ENCODE results near the gene ARHGEF7. TPM values are rescaled to one million over a fixed set of nuclear protein-coding genes. Genes with fewer than 3 reads are reported as not detected.

Gene ARHGEF7
- total and polyA plus RNA-seq, 2 experiments from 2014 or later, result 30.1 to 46.8 TPM

- DNase-seq (ENCODE audit: low spot score), result no peak
- H3K9me2 ChIP-seq (replicated peaks; ENCODE audit: insufficient read depth), result no peaks in the 10 kb centered on the region
- H3K4me3 ChIP-seq, result no peak overlapping the region
- no peak overlapping the region for H2AFZ ChIP-seq
- H3K79me2 ChIP-seq, result no peaks in the 10 kb centered on the region
- H3K9me3 ChIP-seq (ENCODE audit: low read depth), result no peaks in the 10 kb centered on the region
- no peaks in the 10 kb centered on the region for H3K4me1 ChIP-seq (ENCODE audit: insufficient read depth)
- H3K36me3 ChIP-seq (replicated peaks; ENCODE audit: insufficient read depth, low read depth), result no peaks in the 10 kb centered on the region
- H3K4me2 ChIP-seq, result no peak overlapping the region
- TF ChIP-seq EZH2phosphoT487 (IDR thresholded peaks at IDR 0.05; ENCODE audit: low read depth, severe bottlenecking, unreplicated experiment) (no peak), CTCF (IDR thresholded peaks at IDR 0.05; ENCODE audit: poor library complexity) (no peak), EZH2 (IDR thresholded peaks at IDR 0.05; ENCODE audit: borderline replicate concordance) (no peak)
- no peaks in the 10 kb centered on the region for H4K20me1 ChIP-seq (ENCODE audit: insufficient read depth, poor library complexity, severe bottlenecking)
- 82% methylated on average over 9 of the region's 9 CpGs for WGBS (ENCODE audit: low lambda C conversion rate, missing lambda C conversion rate)
- H3K27ac ChIP-seq, result no peak overlapping the region
- H3K27me3 ChIP-seq, result peaks cover 5% of the 10 kb centered on the region
These were observed 14.5 kb downstream of the ARHGEF7 start for GRCh38 chr13:111129465-111130115.

GRCh38 chr13:111130116-111130508 is 15.0 kb downstream of the ARHGEF7 start:
- DNase-seq (ENCODE audit: low spot score), result no peak
- H3K79me2 ChIP-seq, result no peaks in the 10 kb centered on the region
- no peak overlapping the region for H3K27ac ChIP-seq
- H4K20me1 ChIP-seq (ENCODE audit: insufficient read depth, poor library complexity, severe bottlenecking), result no peaks in the 10 kb centered on the region
- no peak overlapping the region for H2AFZ ChIP-seq
- no peak overlapping the region for H3K4me2 ChIP-seq
- H3K36me3 ChIP-seq (replicated peaks; ENCODE audit: insufficient read depth, low read depth), result no peaks in the 10 kb centered on the region
- H3K9me3 ChIP-seq (ENCODE audit: low read depth), result no peaks in the 10 kb centered on the region
- WGBS (ENCODE audit: low lambda C conversion rate, missing lambda C conversion rate), result 67% methylated on average over 5 of the region's 5 CpGs
- TF ChIP-seq EZH2 (IDR thresholded peaks at IDR 0.05; ENCODE audit: borderline replicate concordance) (no peak), EZH2phosphoT487 (IDR thresholded peaks at IDR 0.05; ENCODE audit: low read depth, severe bottlenecking, unreplicated experiment) (no peak), CTCF (IDR thresholded peaks at IDR 0.05; ENCODE audit: poor library complexity) (no peak)
- peaks cover 5% of the 10 kb centered on the region for H3K27me3 ChIP-seq
- no peaks in the 10 kb centered on the region for H3K9me2 ChIP-seq (replicated peaks; ENCODE audit: insufficient read depth)
- H3K4me3 ChIP-seq, result no peak overlapping the region
- no peaks in the 10 kb centered on the region for H3K4me1 ChIP-seq (ENCODE audit: insufficient read depth)

- peaks cover 5% of the 10 kb centered on the region for H3K27me3 ChIP-seq
- DNase-seq (ENCODE audit: low spot score), result no peak
- H3K4me3 ChIP-seq, result no peak overlapping the region
- no peaks in the 10 kb centered on the region for H3K4me1 ChIP-seq (ENCODE audit: insufficient read depth)
- H3K4me2 ChIP-seq, result no peak overlapping the region
- no peak overlapping the region for H3K27ac ChIP-seq
- no peaks in the 10 kb centered on the region for H3K9me3 ChIP-seq (ENCODE audit: low read depth)
- H4K20me1 ChIP-seq (ENCODE audit: insufficient read depth, poor library complexity, severe bottlenecking), result no peaks in the 10 kb centered on the region
- 87% methylated on average over 10 of the region's 10 CpGs for WGBS (ENCODE audit: low lambda C conversion rate, missing lambda C conversion rate)
- H3K79me2 ChIP-seq, result no peaks in the 10 kb centered on the region
- H2AFZ ChIP-seq, result no peak overlapping the region
- no peaks in the 10 kb centered on the region for H3K9me2 ChIP-seq (replicated peaks; ENCODE audit: insufficient read depth)
- TF ChIP-seq EZH2 (IDR thresholded peaks at IDR 0.05; ENCODE audit: borderline replicate concordance) (no peak), CTCF (IDR thresholded peaks at IDR 0.05; ENCODE audit: poor library complexity) (no peak), EZH2phosphoT487 (IDR thresholded peaks at IDR 0.05; ENCODE audit: low read depth, severe bottlenecking, unreplicated experiment) (no peak)
- H3K36me3 ChIP-seq (replicated peaks; ENCODE audit: insufficient read depth, low read depth), result no peaks in the 10 kb centered on the region
These were observed 15.9 kb downstream of the ARHGEF7 start for GRCh38 chr13:111131048-111131447.
